Prostate gland (tissue), 2 donors: ENCODE measurements around the gene SLAIN2. TPM values are rescaled to one million over a fixed set of nuclear protein-coding genes. Genes with fewer than 3 reads are reported as not detected.
A peak's percentile ranks its signal among the peaks of the same experiment; 100 is the strongest.
"Not testable (repeated sequence)": the region's sequence is repeated elsewhere in the genome, so short reads cannot be mapped to it uniquely, and the experiment has no call there.

ENCODE experiments used
- DNase-seq: peaks from one replicate; pipeline ENCODE4 v3.0.0-alpha.2; 2019; ENCODE audit warnings: low spot score
- H3K27ac ChIP-seq, 2 donors: fragments of 200-600 bp; sonication (generic); 2 replicates each; pipeline ENCODE4 v1.5.1; 2017 to 2019
- H3K27me3 ChIP-seq: fragments of 200-600 bp; sonication (generic); replicated peaks from 2 replicates; pipeline ENCODE4 v1.5.1; 2019; ENCODE audit not compliant: insufficient read depth
- H3K36me3 ChIP-seq, 2 donors: fragments of 200-600 bp; sonication (generic); 1 replicate in 1 of 2; 2 replicates in 1 of 2; pipeline versions ENCODE4 v1.5.1 to v1.8.1; 2017 to 2019
- H3K4me1 ChIP-seq: fragments of 200-600 bp; sonication (generic); replicated peaks from 2 replicates; pipeline ENCODE4 v1.5.1; 2019
- H3K4me3 ChIP-seq, 2 donors: fragments of 200-600 bp; sonication (generic); 2 replicates each; pipeline ENCODE4 v1.5.1; 2017 to 2019
- H3K9me3 ChIP-seq: fragments of 200-600 bp; sonication (generic); 2 replicates; pipeline ENCODE4 v1.5.1; 2017
- POLR2A ChIP-seq: fragments of 450-650 bp; IDR thresholded peaks from one replicate; pipeline ENCODE4 v1.6.1; 2016; ENCODE audit warnings: antibody characterized with exemption, mild to moderate bottlenecking
- POLR2AphosphoS5 ChIP-seq: sonication (generic); formaldehyde crosslinking; IDR thresholded peaks from one replicate; pipeline ENCODE4 v1.6.1; 2017; ENCODE audit warnings: antibody characterized with exemption
- WGBS: methylation state at CpG from one replicate; pipeline ENCODE4 v1.1.5; 2018; 5-methylcytosine and 5-hydroxymethylcytosine counted together
- intact Hi-C: fragments of 100-400 bp; cut with DNase I; formaldehyde crosslinking; loops from one replicate; pipeline ENCODE4 v1.14.2; 2022
- total RNA-seq, 2 donors: library from RNA; depleted of rRNA; stranded (reverse); fragments of >200 nt; gene quantifications; one replicate each; pipeline ENCODE4 v1.1.0, GENCODE V29; 2016
- TF ChIP-seq, protein P1 (sequence below), 4 experiments: fragments of 200-600 bp in 2 of 4; fragments of 450-650 bp in 2 of 4; sonication (generic) in 2 of 4; IDR thresholded peaks; 1 replicate in 3 of 4; 2 replicates in 1 of 4; pipeline ENCODE4 v1.5.1; 2016 to 2019; ENCODE audit warnings: antibody characterized with exemption in 4 of 4, mild to moderate bottlenecking in 2 of 4, moderate library complexity in 2 of 4

Gene SLAIN2
- total RNA-seq = 100 to 1,000 TPM in 1 of 2 donors, 10 to 100 TPM in 1; 95.1 to 119 TPM

DNA sequence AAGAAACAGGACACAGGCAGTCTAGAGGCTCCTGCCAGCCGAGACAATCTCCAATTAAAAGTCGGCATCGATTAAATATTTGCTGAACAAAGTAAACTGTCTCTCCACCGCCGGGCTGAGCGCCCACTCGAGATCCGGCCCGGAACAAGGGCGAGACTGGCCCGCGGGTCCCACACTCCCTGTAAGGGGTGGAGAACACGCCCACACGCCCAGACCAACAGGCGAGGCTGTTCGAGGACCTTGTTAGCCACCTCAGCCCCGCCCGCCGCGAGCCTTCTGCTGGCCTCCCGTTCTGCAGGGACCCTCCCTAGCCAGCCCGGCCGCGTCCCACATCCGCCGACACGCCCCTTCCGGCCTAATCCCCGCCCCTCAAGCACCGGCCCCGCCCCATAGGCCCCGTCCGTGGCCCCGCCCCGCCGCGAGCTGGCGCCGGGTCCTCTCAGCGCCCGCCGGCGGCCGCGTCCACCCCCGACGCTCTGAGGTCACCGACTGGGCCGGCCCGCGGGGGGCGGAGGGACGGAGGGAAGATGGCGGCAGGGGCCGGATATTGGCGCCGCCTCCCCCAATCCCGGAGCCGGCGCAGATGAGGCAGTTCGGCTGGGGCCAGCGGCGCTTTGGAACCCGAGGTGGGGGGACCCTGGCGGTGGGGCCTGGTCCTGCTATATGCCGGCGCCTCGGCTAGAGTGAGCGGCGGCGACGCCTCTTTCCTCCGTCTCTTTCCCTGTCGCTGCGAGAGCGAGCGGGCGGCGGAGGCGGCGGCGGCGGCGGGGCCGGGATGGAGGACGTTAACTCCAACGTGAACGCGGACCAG lies at the start of gene SLAIN2:
Gene SLAIN2, plus strand, starts transcription at position 565 of the 811 bp plus-strand sequence. Its CDS starts 211 bp downstream, at position 776.
- Histone ChIP-seq H3K4me3 (peak within 1 kb of the TSS; percentile 59 to 81), H3K36me3 (no peaks in the 10 kb centered on the region), H3K27ac (peak within 1 kb of the TSS; percentile 97), H3K4me1 (peaks cover 7% of the 10 kb centered on the region), H3K9me3 (no peaks in the 10 kb centered on the region), H3K27me3 (no peaks in the 10 kb centered on the region)
- under 1% methylated on average over 66 of the region's 89 CpGs for WGBS
- peak; percentile 99 for DNase-seq
- TF ChIP-seq POLR2AphosphoS5 (peak; percentile 79), POLR2A (peak; percentile 78)
- TF ChIP-seq, protein P1, sequence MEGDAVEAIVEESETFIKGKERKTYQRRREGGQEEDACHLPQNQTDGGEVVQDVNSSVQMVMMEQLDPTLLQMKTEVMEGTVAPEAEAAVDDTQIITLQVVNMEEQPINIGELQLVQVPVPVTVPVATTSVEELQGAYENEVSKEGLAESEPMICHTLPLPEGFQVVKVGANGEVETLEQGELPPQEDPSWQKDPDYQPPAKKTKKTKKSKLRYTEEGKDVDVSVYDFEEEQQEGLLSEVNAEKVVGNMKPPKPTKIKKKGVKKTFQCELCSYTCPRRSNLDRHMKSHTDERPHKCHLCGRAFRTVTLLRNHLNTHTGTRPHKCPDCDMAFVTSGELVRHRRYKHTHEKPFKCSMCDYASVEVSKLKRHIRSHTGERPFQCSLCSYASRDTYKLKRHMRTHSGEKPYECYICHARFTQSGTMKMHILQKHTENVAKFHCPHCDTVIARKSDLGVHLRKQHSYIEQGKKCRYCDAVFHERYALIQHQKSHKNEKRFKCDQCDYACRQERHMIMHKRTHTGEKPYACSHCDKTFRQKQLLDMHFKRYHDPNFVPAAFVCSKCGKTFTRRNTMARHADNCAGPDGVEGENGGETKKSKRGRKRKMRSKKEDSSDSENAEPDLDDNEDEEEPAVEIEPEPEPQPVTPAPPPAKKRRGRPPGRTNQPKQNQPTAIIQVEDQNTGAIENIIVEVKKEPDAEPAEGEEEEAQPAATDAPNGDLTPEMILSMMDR (IDR thresholded peaks at IDR 0.05) = peak in 2 of 4 experiments; percentile 45 to 53
- intact Hi-C loops = no loop called here

DNA sequence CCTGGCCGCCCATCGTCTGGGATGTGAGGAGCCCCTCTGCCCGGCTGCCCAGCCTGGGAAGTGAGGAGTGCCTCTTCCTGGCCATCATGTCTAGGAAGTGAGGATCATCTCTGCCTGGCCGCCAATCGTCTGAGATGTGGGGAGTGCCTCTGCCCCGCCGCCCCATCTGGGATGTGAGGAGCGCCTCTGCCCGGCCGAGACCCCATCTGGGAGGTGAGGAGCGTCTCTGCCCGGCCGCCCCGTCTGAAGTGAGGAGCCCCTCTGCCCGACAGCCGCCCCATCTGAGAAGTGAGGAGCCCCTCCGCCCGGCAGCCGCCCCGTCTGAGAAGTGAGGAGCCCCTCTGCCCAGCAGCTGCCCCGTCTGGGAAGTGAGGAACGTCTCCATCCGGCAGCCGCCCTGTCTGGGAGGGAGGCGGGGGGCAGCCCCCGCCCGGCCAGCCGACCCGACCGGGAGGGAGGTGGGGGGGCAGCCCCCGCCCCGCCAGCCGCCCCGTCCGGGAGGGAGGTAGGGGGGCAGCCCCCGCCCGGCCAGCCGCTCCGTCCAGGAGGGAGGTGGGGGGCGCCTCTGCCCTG lies 49.0 kb upstream of the SLAIN2 start:
- 94% methylated on average over 39 of the region's 40 CpGs for WGBS
- H3K27ac ChIP-seq, H3K36me3 ChIP-seq, H3K9me3 ChIP-seq, H3K4me1 ChIP-seq, DNase-seq, intact Hi-C loops, H3K4me3 ChIP-seq, H3K27me3 ChIP-seq: not testable (repeated sequence)

DNA sequence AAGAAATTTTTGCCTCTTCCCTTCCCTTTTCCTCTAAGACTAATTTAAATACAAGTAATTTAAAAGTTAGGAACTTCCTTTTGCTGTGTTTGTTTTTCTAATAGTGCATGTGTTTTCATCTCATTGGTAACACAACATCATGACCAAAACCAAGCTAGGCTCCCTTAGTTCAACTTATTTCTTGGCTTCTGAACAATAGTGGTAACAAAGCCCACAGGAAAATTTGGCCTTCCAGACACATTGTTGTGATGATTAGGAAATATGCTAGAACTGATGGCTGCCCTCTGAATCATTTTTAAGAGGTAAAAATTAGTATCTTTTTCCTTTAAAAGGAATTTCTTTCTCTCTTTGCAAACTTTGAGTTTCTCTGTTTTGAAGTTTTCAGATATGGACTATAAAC lies 46.2 kb upstream of the SLAIN2 start:
- no peaks in the 10 kb centered on the region for H3K27me3 ChIP-seq
- intact Hi-C loops = no loop called here

DNA sequence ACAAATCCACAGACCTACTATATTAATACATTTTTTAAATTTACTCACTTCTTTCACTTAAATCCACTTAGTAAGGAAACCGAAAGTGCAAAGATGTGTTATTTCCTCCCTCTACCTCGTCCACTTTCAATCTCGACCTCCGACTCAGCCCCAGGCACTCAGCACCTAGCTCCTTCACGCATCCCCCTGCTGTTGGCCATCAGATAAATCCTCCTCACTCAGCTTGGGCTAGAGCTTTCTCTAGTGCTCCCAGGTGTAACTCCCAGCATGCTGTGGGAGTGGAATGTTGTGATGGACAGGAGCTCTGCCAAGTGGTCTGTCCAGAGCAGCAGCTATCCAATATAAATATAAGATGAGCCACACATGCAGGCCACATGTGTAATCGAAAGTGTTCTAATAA lies 45.0 kb upstream of the SLAIN2 start:
- WGBS = 76% methylated on average over 6 of the region's 6 CpGs
- no peak for DNase-seq
- TF ChIP-seq, protein P1 (IDR thresholded peaks at IDR 0.05) = no peak
- no peak for TF ChIP-seq POLR2A
- TF ChIP-seq POLR2AphosphoS5 = no peak
- H3K27ac ChIP-seq = no peak overlapping the region
- H3K9me3 ChIP-seq = no peaks in the 10 kb centered on the region
- no peak overlapping the region for H3K4me3 ChIP-seq
- no peaks in the 10 kb centered on the region for H3K36me3 ChIP-seq
- H3K4me1 ChIP-seq = no peaks in the 10 kb centered on the region
- no peaks in the 10 kb centered on the region for H3K27me3 ChIP-seq
- intact Hi-C loops = no loop called here

More for the DNA sequence above, 46.2 kb upstream of the SLAIN2 start:
- TF ChIP-seq, protein P1 (IDR thresholded peaks at IDR 0.05) = no peak
- no peak for TF ChIP-seq POLR2A
- H3K4me1 ChIP-seq = no peaks in the 10 kb centered on the region
- no peaks in the 10 kb centered on the region for H3K9me3 ChIP-seq
- H3K36me3 ChIP-seq = no peaks in the 10 kb centered on the region
- no peak overlapping the region for H3K4me3 ChIP-seq
- DNase-seq = no peak
- no peak overlapping the region for H3K27ac ChIP-seq

DNA sequence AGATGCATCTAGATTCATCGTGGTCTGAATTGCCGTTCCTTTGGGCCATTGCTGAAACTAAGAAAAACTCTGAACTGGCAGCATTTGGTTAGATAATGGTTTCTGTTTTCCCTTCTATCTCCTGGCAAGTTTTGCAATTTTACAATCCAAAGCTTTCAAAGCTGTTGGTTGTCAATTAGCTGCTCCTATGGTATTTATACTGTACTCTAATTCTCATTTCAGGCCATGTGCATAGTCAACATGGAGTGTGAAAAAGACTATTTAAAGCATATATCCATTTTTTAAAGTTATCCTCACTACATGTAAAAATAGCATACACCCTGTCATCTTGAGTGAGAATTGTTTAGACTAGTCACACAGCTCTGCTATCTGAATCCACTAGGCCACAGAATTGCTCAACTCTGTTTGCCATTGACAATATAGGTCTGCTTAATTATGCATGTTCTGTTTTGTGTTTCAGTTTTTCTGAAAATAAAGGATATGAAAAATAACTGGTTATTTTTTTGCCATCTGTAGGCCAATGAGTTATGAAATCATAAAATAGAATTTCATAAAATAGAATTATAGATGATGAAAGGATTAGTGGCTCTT lies 44.0 kb upstream of the SLAIN2 start:
- WGBS = 95% methylated on average over 2 of the region's 2 CpGs
- intact Hi-C loops = no loop called here

More for the DNA sequence above, 44.0 kb upstream of the SLAIN2 start:
- H3K9me3 ChIP-seq = no peaks in the 10 kb centered on the region
- TF ChIP-seq, protein P1 (IDR thresholded peaks at IDR 0.05) = no peak
- TF ChIP-seq POLR2A = no peak
- TF ChIP-seq POLR2AphosphoS5 = no peak
- H3K4me1 ChIP-seq = no peaks in the 10 kb centered on the region
- no peaks in the 10 kb centered on the region for H3K27me3 ChIP-seq
- H3K36me3 ChIP-seq = no peaks in the 10 kb centered on the region
- DNase-seq = no peak
- H3K4me3 ChIP-seq = no peak overlapping the region
- H3K27ac ChIP-seq = no peak overlapping the region
